ENCODE data around the gene COL4A2. TPM values are rescaled to one million over a fixed set of nuclear protein-coding genes. Genes with fewer than 3 reads are reported as not detected.

Gene COL4A2
- polyA plus RNA-seq, 4 donors, result 473 to 603 (median 479) TPM

- no peak for DNase-seq (ENCODE audit: low read depth in 4 of 4, low spot score in 3 of 4)
These were observed 29.6 kb downstream of the COL4A2 start for GRCh38 chr13:110336681-110337080.

GRCh38 chr13:110337247-110337646, 30.2 kb downstream of the COL4A2 start:
- no peak for DNase-seq (ENCODE audit: low read depth in 4 of 4, low spot score in 3 of 4)

GRCh38 chr13:110338441-110339101, 31.5 kb downstream of the COL4A2 start:
- DNase-seq (ENCODE audit: low read depth in 4 of 4, low spot score in 3 of 4), result no peak

- no peak for DNase-seq (ENCODE audit: low read depth in 4 of 4, low spot score in 3 of 4)
These were observed 32.2 kb downstream of the COL4A2 start for GRCh38 chr13:110339263-110339662.

GRCh38 chr13:110339975-110340550, 33.0 kb downstream of the COL4A2 start:
- no peak for DNase-seq (ENCODE audit: low read depth in 4 of 4, low spot score in 3 of 4)

- DNase-seq (ENCODE audit: low read depth in 4 of 4, low spot score in 3 of 4), result no peak
These were observed 33.8 kb downstream of the COL4A2 start for GRCh38 chr13:110340812-110341444.

GRCh38 chr13:110341445-110342244, 34.6 kb downstream of the COL4A2 start:
- no peak for DNase-seq (ENCODE audit: low read depth in 4 of 4, low spot score in 3 of 4)

- DNase-seq (ENCODE audit: low read depth in 4 of 4, low spot score in 3 of 4), result no peak
These were observed 35.4 kb downstream of the COL4A2 start for GRCh38 chr13:110342474-110342873.

- no peak for DNase-seq (ENCODE audit: low read depth in 4 of 4, low spot score in 3 of 4)
These were observed 36.3 kb downstream of the COL4A2 start for GRCh38 chr13:110343241-110343865.

- no peak for DNase-seq (ENCODE audit: low read depth in 4 of 4, low spot score in 3 of 4)
These were observed 37.2 kb downstream of the COL4A2 start for GRCh38 chr13:110344320-110344719.

GRCh38 chr13:110345266-110345665, 38.2 kb downstream of the COL4A2 start:
- no peak for DNase-seq (ENCODE audit: low read depth in 4 of 4, low spot score in 3 of 4)

- no peak for DNase-seq (ENCODE audit: low read depth in 4 of 4, low spot score in 3 of 4)
These were observed 38.6 kb downstream of the COL4A2 start for GRCh38 chr13:110345701-110346100.

GRCh38 chr13:110346661-110347067, 39.6 kb downstream of the COL4A2 start:
- no peak for DNase-seq (ENCODE audit: low read depth in 4 of 4, low spot score in 3 of 4)

GRCh38 chr13:110347088-110347487, 40.0 kb downstream of the COL4A2 start:
- no peak for DNase-seq (ENCODE audit: low read depth in 4 of 4, low spot score in 3 of 4)

- DNase-seq (ENCODE audit: low read depth in 4 of 4, low spot score in 3 of 4), result no peak
These were observed 40.6 kb downstream of the COL4A2 start for GRCh38 chr13:110347535-110348308.

- DNase-seq (ENCODE audit: low read depth in 4 of 4, low spot score in 3 of 4), result no peak
These were observed 41.4 kb downstream of the COL4A2 start for GRCh38 chr13:110348309-110349105.

- no peak for DNase-seq (ENCODE audit: low read depth in 4 of 4, low spot score in 3 of 4)
These were observed 42.2 kb downstream of the COL4A2 start for GRCh38 chr13:110349239-110349638.

- DNase-seq (ENCODE audit: low read depth in 4 of 4, low spot score in 3 of 4), result no peak
These were observed 43.0 kb downstream of the COL4A2 start for GRCh38 chr13:110350049-110350448.

GRCh38 chr13:110350509-110350908, 43.4 kb downstream of the COL4A2 start:
- no peak for DNase-seq (ENCODE audit: low read depth in 4 of 4, low spot score in 3 of 4)

Data from right renal pelvis (tissue), 4 donors.